Vagina (tissue), 2 donors: ENCODE results near the gene RNF144B. TPM values are rescaled to one million over a fixed set of nuclear protein-coding genes. Genes with fewer than 3 reads are reported as not detected.

Experiments used
- DNase-seq, 2 donors: peaks; one replicate each; pipeline ENCODE4 v3.0.0-alpha.2; 2017; ENCODE audit errors: extremely low spot score in 2 of 2
- H3K27ac ChIP-seq: fragments of 200-600 bp; sonication (generic); one replicate; pipeline ENCODE4 v1.5.1; 2019
- H3K27me3 ChIP-seq: fragments of 200-600 bp; sonication (generic); one replicate; pipeline ENCODE4 v1.5.1; 2019
- H3K36me3 ChIP-seq, 2 donors: fragments of 200-600 bp; sonication (generic); one replicate each; pipeline ENCODE4 v1.5.1; 2017 to 2019
- H3K4me1 ChIP-seq: fragments of 200-600 bp; sonication (generic); one replicate; pipeline ENCODE4 v1.5.1; 2019
- H3K4me3 ChIP-seq, 2 donors: fragments of 200-600 bp; sonication (generic); 1 replicate in 1 of 2; 2 replicates in 1 of 2; pipeline ENCODE4 v1.5.1; 2016 to 2019
- H3K9me3 ChIP-seq: fragments of 200-600 bp; sonication (generic); one replicate; pipeline ENCODE4 v1.5.1; 2019
- POLR2A ChIP-seq, 2 donors: fragments of 450-650 bp; IDR thresholded peaks; one replicate each; pipeline ENCODE4 v1.6.1; 2017; ENCODE audit warnings: antibody characterized with exemption in 2 of 2, mild to moderate bottlenecking in 2 of 2, moderate library complexity in 2 of 2
- POLR2AphosphoS5 ChIP-seq, 2 donors: sonication (generic); formaldehyde crosslinking; IDR thresholded peaks; one replicate each; pipeline ENCODE4 v1.9.0; 2017; ENCODE audit warnings: antibody characterized with exemption in 2 of 2, mild to moderate bottlenecking in 2 of 2, low read depth in 1 of 2; ENCODE audit not compliant: insufficient read depth in 1 of 2
- intact Hi-C: fragments of 100-400 bp; cut with DNase I; formaldehyde crosslinking; loops from one replicate; pipeline ENCODE4 v1.15.1; 2023
- total RNA-seq: library from RNA; depleted of rRNA; stranded (reverse); fragments of >200 nt; gene quantifications from one replicate; pipeline ENCODE4 v1.2.3, GENCODE V29; 2016
- TF ChIP-seq, protein P1 (sequence below), 3 experiments: fragments of 450-650 bp in 2 of 3; fragments of 200-600 bp in 1 of 3; sonication (generic) in 1 of 3; IDR thresholded peaks; one replicate each; pipeline ENCODE4 v1.5.1; 2017 to 2019; ENCODE audit warnings: antibody characterized with exemption in 3 of 3, mild to moderate bottlenecking in 2 of 3, moderate library complexity in 2 of 3

The RNF144B gene
- total RNA-seq, 1 donor from 2014 or later = 6.9 TPM

DNA sequence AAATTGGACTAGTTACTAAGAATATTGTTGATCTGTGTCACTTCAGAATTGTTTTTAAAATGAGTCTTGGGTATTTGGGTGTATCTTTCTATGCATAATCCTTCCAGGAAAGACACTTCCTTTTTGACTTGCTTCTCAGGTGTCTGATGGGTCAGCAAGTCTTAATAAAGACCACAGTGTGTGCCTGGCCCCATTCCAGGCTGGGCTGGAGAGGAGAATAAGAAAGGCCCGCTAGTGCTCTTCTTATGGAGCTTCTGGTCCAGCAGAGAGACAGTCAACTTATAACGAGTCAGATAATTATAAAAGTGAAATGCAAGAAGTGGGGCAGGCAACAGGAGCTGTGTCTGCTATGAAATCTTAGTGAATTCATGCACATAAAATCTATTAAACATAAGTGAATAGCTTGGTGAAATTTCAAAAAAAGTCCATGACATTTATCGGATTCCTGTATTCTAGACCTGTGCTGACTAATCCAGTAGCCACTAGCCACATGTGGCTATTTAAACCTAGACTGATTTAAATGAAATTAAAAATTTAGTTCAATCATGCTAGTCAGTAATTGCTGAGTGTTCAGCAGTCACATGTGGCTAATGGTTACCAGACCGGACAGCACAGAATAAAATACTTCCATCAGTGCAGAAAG, 42.6 kb downstream of the RNF144B start:
- Histone ChIP-seq H3K9me3 (no peaks in the 10 kb centered on the region), H3K36me3 (no peaks in the 10 kb centered on the region), H3K27ac (no peak overlapping the region), H3K4me3 (no peak overlapping the region), H3K4me1 (no peaks in the 10 kb centered on the region), H3K27me3 (no peaks in the 10 kb centered on the region)
- no peak for DNase-seq
- TF ChIP-seq, protein P1, sequence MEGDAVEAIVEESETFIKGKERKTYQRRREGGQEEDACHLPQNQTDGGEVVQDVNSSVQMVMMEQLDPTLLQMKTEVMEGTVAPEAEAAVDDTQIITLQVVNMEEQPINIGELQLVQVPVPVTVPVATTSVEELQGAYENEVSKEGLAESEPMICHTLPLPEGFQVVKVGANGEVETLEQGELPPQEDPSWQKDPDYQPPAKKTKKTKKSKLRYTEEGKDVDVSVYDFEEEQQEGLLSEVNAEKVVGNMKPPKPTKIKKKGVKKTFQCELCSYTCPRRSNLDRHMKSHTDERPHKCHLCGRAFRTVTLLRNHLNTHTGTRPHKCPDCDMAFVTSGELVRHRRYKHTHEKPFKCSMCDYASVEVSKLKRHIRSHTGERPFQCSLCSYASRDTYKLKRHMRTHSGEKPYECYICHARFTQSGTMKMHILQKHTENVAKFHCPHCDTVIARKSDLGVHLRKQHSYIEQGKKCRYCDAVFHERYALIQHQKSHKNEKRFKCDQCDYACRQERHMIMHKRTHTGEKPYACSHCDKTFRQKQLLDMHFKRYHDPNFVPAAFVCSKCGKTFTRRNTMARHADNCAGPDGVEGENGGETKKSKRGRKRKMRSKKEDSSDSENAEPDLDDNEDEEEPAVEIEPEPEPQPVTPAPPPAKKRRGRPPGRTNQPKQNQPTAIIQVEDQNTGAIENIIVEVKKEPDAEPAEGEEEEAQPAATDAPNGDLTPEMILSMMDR (IDR thresholded peaks at IDR 0.05) = no peak
- no peak for TF ChIP-seq POLR2A (IDR thresholded peaks at IDR 0.05)
- TF ChIP-seq POLR2AphosphoS5 (IDR thresholded peaks at IDR 0.05; ENCODE audit: insufficient read depth in 1 of 2, low read depth in 1 of 2) = no peak
- intact Hi-C loops = no loop called here

DNA sequence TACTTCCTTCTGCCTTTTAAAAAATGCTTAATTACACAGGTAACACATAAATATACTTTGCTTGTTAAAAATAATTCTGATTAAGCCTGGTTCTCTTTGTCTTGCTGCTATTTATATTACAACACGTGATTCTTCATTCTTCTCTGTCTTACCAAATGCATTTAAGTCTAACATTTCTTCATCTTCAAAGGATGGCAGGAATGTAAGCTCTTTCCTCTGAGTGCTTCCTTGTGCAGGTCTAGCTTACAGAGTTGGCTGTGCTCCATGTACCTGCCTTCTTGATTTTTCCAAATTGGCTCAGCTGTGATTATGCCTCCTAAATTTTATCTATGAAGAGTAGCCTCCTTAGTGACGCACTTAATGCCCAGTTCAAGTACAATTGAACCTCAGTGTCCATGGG, 44.4 kb downstream of the RNF144B start:
- Histone ChIP-seq H3K4me1 (no peaks in the 10 kb centered on the region), H3K9me3 (no peaks in the 10 kb centered on the region), H3K4me3 (no peak overlapping the region), H3K27ac (no peak overlapping the region), H3K36me3 (no peaks in the 10 kb centered on the region), H3K27me3 (no peaks in the 10 kb centered on the region)
- intact Hi-C loops = no loop called here
- no peak for DNase-seq
- no peak for TF ChIP-seq POLR2A (IDR thresholded peaks at IDR 0.05)

DNA sequence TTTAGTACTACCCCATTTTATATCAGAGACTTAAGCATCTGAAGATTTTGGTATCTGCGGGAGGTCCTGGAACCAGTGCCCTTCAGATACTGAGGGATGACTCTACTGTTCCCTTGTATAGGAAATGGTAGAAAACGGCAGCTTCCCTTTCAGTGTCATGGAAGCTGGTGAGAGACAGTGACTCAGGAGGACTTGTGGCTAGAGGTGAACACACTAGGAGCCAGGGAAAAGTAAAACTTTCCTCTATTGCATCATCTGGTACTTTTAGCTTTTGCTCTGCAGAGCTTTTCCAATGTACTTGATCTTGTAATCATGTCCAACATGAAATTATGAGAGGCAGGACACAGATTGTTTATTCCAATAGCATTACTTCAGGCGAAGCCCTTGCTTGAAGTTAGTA, 45.0 kb downstream of the RNF144B start:
- no peaks in the 10 kb centered on the region for H3K27me3 ChIP-seq
- no peak for TF ChIP-seq POLR2AphosphoS5 (IDR thresholded peaks at IDR 0.05; ENCODE audit: insufficient read depth in 1 of 2, low read depth in 1 of 2)
- TF ChIP-seq, protein P1 (IDR thresholded peaks at IDR 0.05) = no peak
- no peak for TF ChIP-seq POLR2A (IDR thresholded peaks at IDR 0.05)
- H3K4me3 ChIP-seq = no peak overlapping the region
- no peak for DNase-seq
- no peaks in the 10 kb centered on the region for H3K9me3 ChIP-seq
- intact Hi-C loops = no loop called here
- H3K4me1 ChIP-seq = no peaks in the 10 kb centered on the region
- no peak overlapping the region for H3K27ac ChIP-seq
- H3K36me3 ChIP-seq = no peaks in the 10 kb centered on the region

DNA sequence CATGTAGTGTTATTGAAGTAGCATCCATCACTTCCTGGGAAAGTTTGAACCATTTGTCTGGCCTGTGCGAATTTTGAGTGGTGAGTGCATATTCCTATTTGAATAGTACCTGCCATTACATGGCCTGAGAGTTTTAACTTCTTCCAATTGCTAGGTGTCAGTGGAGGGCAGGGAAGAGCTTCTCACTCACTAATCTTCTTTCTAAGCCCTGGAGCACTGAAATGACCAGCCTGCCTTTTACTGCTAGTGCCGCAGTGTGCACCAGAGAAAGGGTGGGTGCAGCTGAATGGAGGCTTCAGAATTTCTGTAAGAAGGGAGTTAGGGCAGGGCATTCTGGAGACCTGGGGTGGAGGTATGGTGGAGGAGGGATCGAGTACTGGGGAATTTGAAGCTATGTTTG, 45.5 kb downstream of the RNF144B start:
- Histone ChIP-seq H3K4me1 (no peaks in the 10 kb centered on the region), H3K9me3 (no peaks in the 10 kb centered on the region), H3K36me3 (no peaks in the 10 kb centered on the region), H3K27ac (no peak overlapping the region), H3K4me3 (no peak overlapping the region), H3K27me3 (no peaks in the 10 kb centered on the region)
- intact Hi-C loops = no loop called here
- DNase-seq = no peak
- no peak for TF ChIP-seq POLR2AphosphoS5 (IDR thresholded peaks at IDR 0.05; ENCODE audit: insufficient read depth in 1 of 2, low read depth in 1 of 2)
- TF ChIP-seq POLR2A (IDR thresholded peaks at IDR 0.05) = no peak
- TF ChIP-seq, protein P1 (IDR thresholded peaks at IDR 0.05) = no peak

DNA sequence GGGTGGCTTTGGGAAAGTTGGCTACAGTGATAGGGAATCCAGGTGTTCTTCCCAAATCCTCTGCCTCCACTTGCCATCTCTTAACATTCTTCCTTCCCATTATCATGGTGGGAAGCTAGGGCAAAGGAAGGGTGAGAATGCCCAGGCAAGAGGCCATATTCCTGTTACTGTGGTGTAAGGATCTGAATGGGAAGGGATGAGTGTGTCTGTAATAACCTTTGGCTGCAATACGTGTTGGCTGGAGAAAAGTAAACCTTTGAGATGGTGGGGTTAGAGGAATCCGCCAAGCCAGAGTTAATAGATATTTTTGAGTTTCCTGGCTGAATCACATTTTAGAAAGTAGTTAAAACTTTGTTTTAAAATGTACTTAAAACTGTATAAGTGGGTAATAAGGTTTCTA, 45.9 kb downstream of the RNF144B start:
- Histone ChIP-seq H3K27me3 (no peaks in the 10 kb centered on the region), H3K4me3 (no peak overlapping the region), H3K9me3 (no peaks in the 10 kb centered on the region), H3K4me1 (no peaks in the 10 kb centered on the region), H3K27ac (no peak overlapping the region), H3K36me3 (no peaks in the 10 kb centered on the region)
- DNase-seq = no peak
- TF ChIP-seq POLR2AphosphoS5 (IDR thresholded peaks at IDR 0.05; ENCODE audit: insufficient read depth in 1 of 2, low read depth in 1 of 2) (no peak), POLR2A (IDR thresholded peaks at IDR 0.05) (no peak)
- intact Hi-C loops = no loop called here

DNA sequence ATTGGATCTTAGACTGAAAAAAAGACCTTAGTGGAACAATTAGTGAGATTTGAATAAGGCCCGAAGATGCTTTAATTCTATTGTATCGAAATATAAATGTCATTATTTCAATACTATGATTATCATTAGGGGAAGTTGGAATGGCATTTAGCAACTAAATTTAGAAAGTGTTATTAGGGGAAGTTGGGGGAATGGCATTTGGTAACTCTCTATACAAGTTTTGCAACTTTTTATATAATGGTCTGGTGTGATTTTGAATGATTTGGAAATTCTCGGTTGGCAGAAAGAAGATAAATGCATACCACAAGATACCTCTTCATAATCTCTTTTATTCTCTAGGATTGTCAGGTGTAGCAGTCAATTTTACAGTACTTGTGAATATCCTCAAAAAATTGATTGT, 49.2 kb downstream of the RNF144B start:
- TF ChIP-seq, protein P1 (IDR thresholded peaks at IDR 0.05) = no peak
- TF ChIP-seq POLR2AphosphoS5 (IDR thresholded peaks at IDR 0.05; ENCODE audit: insufficient read depth in 1 of 2, low read depth in 1 of 2) (no peak), POLR2A (IDR thresholded peaks at IDR 0.05) (no peak)
- no peak overlapping the region for H3K4me3 ChIP-seq
- H3K9me3 ChIP-seq = no peaks in the 10 kb centered on the region
- no peak overlapping the region for H3K27ac ChIP-seq
- intact Hi-C loops = no loop called here
- no peak for DNase-seq
- H3K4me1 ChIP-seq = no peaks in the 10 kb centered on the region
- no peaks in the 10 kb centered on the region for H3K27me3 ChIP-seq
- H3K36me3 ChIP-seq = no peaks in the 10 kb centered on the region
